Measurements from ENCODE around the gene RPS18. TPM values are rescaled to one million over a fixed set of nuclear protein-coding genes. Genes with fewer than 3 reads are reported as not detected.
A peak's percentile ranks its signal among the peaks of the same experiment; 100 is the strongest.
"Not testable (repeated sequence)": the region's sequence is repeated elsewhere in the genome, so short reads cannot be mapped to it uniquely, and the experiment has no call there.

RPS18 gene
- 1,000 to 10,000 TPM in 4 of 6 donors, 100 to 1,000 TPM in 2; 535 to 2,038 (median 1,627) TPM for total RNA-seq

- DNase-seq (peak; percentile 93 to 97), ATAC-seq (ENCODE audit: low FRiP score in 2 of 2) (peak; percentile 96 to 97)
- Histone ChIP-seq H3K36me3 (peaks cover 12 to 66% (median 46%) of the 10 kb centered on the region in 4 donors), H3K4me1 (peaks cover 41 to 60% (median 48%) of the 10 kb centered on the region in 4 donors), H3K9me3 (no peaks in the 10 kb centered on the region), H3K27ac (peak within 1 kb of the TSS; percentile 90 to 97 (median 95)), H3K27me3 (no peaks in the 10 kb centered on the region), H3K4me3 (peak within 1 kb of the TSS; percentile 62 to 82 (median 70))
- TF ChIP-seq EP300 (IDR thresholded peaks at IDR 0.05), result peak in 2 of 4 donors; percentile 1 to 21
- peak; percentile 76 to 95 (median 78) for TF ChIP-seq POLR2A (IDR thresholded peaks at IDR 0.05)
- TF ChIP-seq POLR2AphosphoS5 (IDR thresholded peaks at IDR 0.05), result peak; percentile 96 to 99
- peak in 1 of 6 experiments; percentile 23 for TF ChIP-seq CTCF (IDR thresholded peaks at IDR 0.05)
- WGBS, 2 donors, result 1 to 2% methylated on average over 25 to 48 of the region's 48 CpGs
These were observed at the start of gene RPS18, which contains the start of gene VPS52 for GRCh38 chr6:33271468-33272274. RPS18 (plus strand) TSS chr6:33272075; CDS start chr6:33272120, 45 bp downstream. VPS52 (minus strand) TSS chr6:33271876; CDS start chr6:33271675, 201 bp downstream.

- 45 to 50% methylated on average over 14 of the region's 14 CpGs for WGBS, 2 donors
- H3K27ac ChIP-seq; DNase-seq; ATAC-seq (ENCODE audit: low FRiP score in 2 of 2); H3K9me3 ChIP-seq; H3K36me3 ChIP-seq; H3K4me1 ChIP-seq; H3K4me3 ChIP-seq; H3K27me3 ChIP-seq: not testable (repeated sequence)
These were observed 45.3 kb upstream of the RPS18 start for GRCh38 chr6:33226503-33227120.

GRCh38 chr6:33235221-33235634 lies 36.6 kb upstream of the RPS18 start:
- Histone ChIP-seq H3K36me3 (no peaks in the 10 kb centered on the region), H3K9me3 (no peaks in the 10 kb centered on the region), H3K27me3 (no peaks in the 10 kb centered on the region), H3K4me1 (no peaks in the 10 kb centered on the region), H3K4me3 (no peak overlapping the region), H3K27ac (no peak overlapping the region)
- TF ChIP-seq CTCF (IDR thresholded peaks at IDR 0.05) (no peak), EP300 (IDR thresholded peaks at IDR 0.05) (no peak), POLR2A (IDR thresholded peaks at IDR 0.05) (no peak), POLR2AphosphoS5 (IDR thresholded peaks at IDR 0.05) (no peak)
- 25 to 37% methylated on average over 6 of the region's 6 CpGs for WGBS, 2 donors
- DNase-seq (no peak), ATAC-seq (ENCODE audit: low FRiP score in 2 of 2) (no peak)

- no peak for ATAC-seq (ENCODE audit: low FRiP score in 2 of 2)
- Histone ChIP-seq H3K9me3 (no peaks in the 10 kb centered on the region), H3K27ac (no peak overlapping the region), H3K27me3 (no peaks in the 10 kb centered on the region), H3K4me1 (no peaks in the 10 kb centered on the region), H3K36me3 (no peaks in the 10 kb centered on the region), H3K4me3 (no peak overlapping the region)
- no peak for DNase-seq
- TF ChIP-seq EP300 (IDR thresholded peaks at IDR 0.05) (no peak), CTCF (IDR thresholded peaks at IDR 0.05) (no peak), POLR2AphosphoS5 (IDR thresholded peaks at IDR 0.05) (no peak), POLR2A (IDR thresholded peaks at IDR 0.05) (no peak)
These were observed 35.5 kb upstream of the RPS18 start for GRCh38 chr6:33236328-33236727.

- Histone ChIP-seq H3K9me3 (no peaks in the 10 kb centered on the region), H3K36me3 (no peaks in the 10 kb centered on the region), H3K4me1 (no peaks in the 10 kb centered on the region), H3K27ac (no peak overlapping the region), H3K4me3 (no peak overlapping the region), H3K27me3 (no peaks in the 10 kb centered on the region)
- DNase-seq (no peak), ATAC-seq (ENCODE audit: low FRiP score in 2 of 2) (no peak)
- WGBS, 2 donors, result 87 to 90% methylated on average over 6 of the region's 6 CpGs
- TF ChIP-seq POLR2AphosphoS5 (IDR thresholded peaks at IDR 0.05), result no peak
- TF ChIP-seq EP300 (IDR thresholded peaks at IDR 0.05), result no peak
- TF ChIP-seq CTCF (IDR thresholded peaks at IDR 0.05), result no peak
- no peak for TF ChIP-seq POLR2A (IDR thresholded peaks at IDR 0.05)
These were observed 35.0 kb upstream of the RPS18 start for GRCh38 chr6:33236852-33237251.
